Fibroblast of the aortic adventitia (primary cell): ENCODE data around the gene ARPC5L. TPM values are rescaled to one million over a fixed set of nuclear protein-coding genes. Genes with fewer than 3 reads are reported as not detected.
A peak's percentile ranks its signal among the peaks of the same experiment; 100 is the strongest.
"Not testable (repeated sequence)": the region's sequence is repeated elsewhere in the genome, so short reads cannot be mapped to it uniquely, and the experiment has no call there.

ENCODE experiments used
- DNase-seq: peaks from one replicate; pipeline ENCODE4 v3.0.0-alpha.2; 2010; ENCODE audit warnings: low read depth
- H3K4me3 ChIP-seq: 2 replicates; pipeline ENCODE4 v1.5.1; 2011; ENCODE audit warnings: low read depth, mild to moderate bottlenecking, control low read depth, low read length, moderate library complexity
- total RNA-seq: library from RNA; depleted of rRNA; stranded (reverse); fragments of >200 nt; gene quantifications from 2 replicates; pipeline ENCODE4 v1.2.3, GENCODE V29; 2012; ENCODE audit warnings: low replicate concordance
- TF ChIP-seq, protein P1 (sequence below): IDR thresholded peaks from 2 replicates; pipeline ENCODE4 v1.5.1; 2011; ENCODE audit warnings: mild to moderate bottlenecking, low read length, control low read depth, inconsistent platforms; ENCODE audit not compliant: insufficient read depth

ARPC5L gene
- total RNA-seq, 1 donor = 19.6 TPM

- no peak overlapping the region for H3K4me3 ChIP-seq
- DNase-seq = no peak
- TF ChIP-seq, protein P1, sequence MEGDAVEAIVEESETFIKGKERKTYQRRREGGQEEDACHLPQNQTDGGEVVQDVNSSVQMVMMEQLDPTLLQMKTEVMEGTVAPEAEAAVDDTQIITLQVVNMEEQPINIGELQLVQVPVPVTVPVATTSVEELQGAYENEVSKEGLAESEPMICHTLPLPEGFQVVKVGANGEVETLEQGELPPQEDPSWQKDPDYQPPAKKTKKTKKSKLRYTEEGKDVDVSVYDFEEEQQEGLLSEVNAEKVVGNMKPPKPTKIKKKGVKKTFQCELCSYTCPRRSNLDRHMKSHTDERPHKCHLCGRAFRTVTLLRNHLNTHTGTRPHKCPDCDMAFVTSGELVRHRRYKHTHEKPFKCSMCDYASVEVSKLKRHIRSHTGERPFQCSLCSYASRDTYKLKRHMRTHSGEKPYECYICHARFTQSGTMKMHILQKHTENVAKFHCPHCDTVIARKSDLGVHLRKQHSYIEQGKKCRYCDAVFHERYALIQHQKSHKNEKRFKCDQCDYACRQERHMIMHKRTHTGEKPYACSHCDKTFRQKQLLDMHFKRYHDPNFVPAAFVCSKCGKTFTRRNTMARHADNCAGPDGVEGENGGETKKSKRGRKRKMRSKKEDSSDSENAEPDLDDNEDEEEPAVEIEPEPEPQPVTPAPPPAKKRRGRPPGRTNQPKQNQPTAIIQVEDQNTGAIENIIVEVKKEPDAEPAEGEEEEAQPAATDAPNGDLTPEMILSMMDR = no peak
These were observed 30.1 kb upstream of the ARPC5L start for GRCh38 chr9:124831642-124832364.

GRCh38 chr9:124834591-124834990 lies 27.3 kb upstream of the ARPC5L start:
- H3K4me3 ChIP-seq = no peak overlapping the region
- DNase-seq = peak; percentile 60
- TF ChIP-seq, protein P1 = no peak

- H3K4me3 ChIP-seq = no peak overlapping the region
- TF ChIP-seq, protein P1 = no peak
- peak; percentile 89 for DNase-seq
These were observed 26.8 kb upstream of the ARPC5L start for GRCh38 chr9:124835026-124835557.

DNA sequence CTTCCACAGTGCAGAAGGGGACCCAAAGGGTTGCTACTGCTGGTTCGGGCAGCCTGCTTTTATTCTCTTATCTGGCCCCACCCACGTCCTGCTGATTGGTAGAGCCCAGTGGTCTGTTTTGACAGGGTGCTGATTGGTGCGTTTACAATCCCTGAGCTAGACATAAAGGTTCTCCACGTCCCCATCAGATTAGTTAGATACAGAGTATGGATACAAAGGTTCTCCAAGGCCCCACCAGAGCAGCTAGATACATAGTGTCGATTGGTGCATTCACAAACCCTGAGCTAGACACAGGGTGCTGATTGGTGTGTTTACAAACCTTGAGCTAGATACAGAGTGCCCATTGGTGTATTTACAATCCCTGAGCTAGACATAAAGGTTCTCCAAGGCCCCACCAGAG lies 23.8 kb upstream of the ARPC5L start:
- DNase-seq, H3K4me3 ChIP-seq: not testable (repeated sequence)

- DNase-seq, H3K4me3 ChIP-seq: not testable (repeated sequence)
These were observed 23.2 kb upstream of the ARPC5L start for GRCh38 chr9:124838567-124839275.

- TF ChIP-seq, protein P1 = peak; percentile 66
- DNase-seq = peak; percentile 36
- H3K4me3 ChIP-seq = no peak overlapping the region
These were observed 22.2 kb upstream of the ARPC5L start for GRCh38 chr9:124839612-124840299.

DNA sequence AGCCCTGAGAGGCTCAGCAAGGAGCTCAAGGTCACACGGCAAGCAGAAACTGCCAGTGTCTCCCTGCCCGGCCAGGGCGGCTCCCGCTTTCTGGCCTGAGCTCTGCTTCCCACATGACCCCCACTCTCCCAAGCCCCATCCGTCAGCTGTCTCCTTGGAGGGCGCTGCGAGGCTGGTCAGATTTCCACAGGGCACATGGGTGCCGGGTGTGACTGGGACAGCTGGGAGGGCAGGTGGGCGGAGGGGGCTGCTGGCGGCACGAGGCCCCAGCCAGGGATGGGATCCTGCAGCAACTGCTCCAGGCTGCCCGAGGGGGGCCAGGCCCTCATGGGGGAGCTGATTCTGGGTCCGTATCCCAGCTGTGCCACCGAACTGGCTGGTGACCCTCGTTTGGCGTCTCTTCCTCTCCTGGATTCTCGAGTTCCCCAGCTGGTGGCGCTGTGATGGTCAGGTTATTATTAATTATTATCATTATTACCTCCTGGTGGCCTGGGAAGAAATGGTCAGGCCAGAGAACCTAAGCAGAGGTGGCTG lies 21.6 kb upstream of the ARPC5L start:
- TF ChIP-seq, protein P1 = peak; percentile 26
- DNase-seq = no peak

More for the DNA sequence above, 21.6 kb upstream of the ARPC5L start:
- no peak overlapping the region for H3K4me3 ChIP-seq
